NCI-H526 treated with DMSO at 0.1 percent for 48 hours (cell line): ENCODE results near the gene GRIA3.
"Not testable (repeated sequence)": the region's sequence is repeated elsewhere in the genome, so short reads cannot be mapped to it uniquely, and the experiment has no call there.

Experiments
- DNase-seq: peaks from one replicate; lab custom pipeline; 2025; lab: John Stamatoyannopoulos, UW

GRIA3 gene

GRCh38 chrX:123277347-123277746 lies 93.3 kb downstream of the GRIA3 start:
- DNase-seq: no peak

- no peak for DNase-seq
These were observed 93.7 kb downstream of the GRIA3 start for GRCh38 chrX:123277821-123278220.

GRCh38 chrX:123282241-123282640 lies 98.2 kb downstream of the GRIA3 start:
- DNase-seq: no peak

- DNase-seq: not testable (repeated sequence)
These were observed 99.3 kb downstream of the GRIA3 start for GRCh38 chrX:123283407-123283806.

- DNase-seq: no peak
These were observed 107.5 kb downstream of the GRIA3 start for GRCh38 chrX:123291623-123292022.

- no peak for DNase-seq
These were observed 113.9 kb downstream of the GRIA3 start for GRCh38 chrX:123298026-123298425.

- no peak for DNase-seq
These were observed 119.4 kb downstream of the GRIA3 start for GRCh38 chrX:123303429-123303828.

GRCh38 chrX:123308658-123309057 lies 124.6 kb downstream of the GRIA3 start:
- DNase-seq: no peak

- no peak for DNase-seq
These were observed 126.0 kb downstream of the GRIA3 start for GRCh38 chrX:123310112-123310511.

GRCh38 chrX:123311486-123311885 lies 127.4 kb downstream of the GRIA3 start:
- DNase-seq: no peak

GRCh38 chrX:123313486-123313885 lies 129.4 kb downstream of the GRIA3 start:
- DNase-seq: no peak

GRCh38 chrX:123320622-123321021 lies 136.5 kb downstream of the GRIA3 start:
- DNase-seq: no peak

- no peak for DNase-seq
These were observed 138.5 kb downstream of the GRIA3 start for GRCh38 chrX:123322536-123322935.

GRCh38 chrX:123324625-123325024 lies 140.5 kb downstream of the GRIA3 start:
- no peak for DNase-seq

GRCh38 chrX:123330229-123330942 lies 146.3 kb downstream of the GRIA3 start:
- DNase-seq: no peak

- DNase-seq: no peak
These were observed 147.3 kb downstream of the GRIA3 start for GRCh38 chrX:123331349-123331748.

- DNase-seq: no peak
These were observed 147.8 kb downstream of the GRIA3 start for GRCh38 chrX:123331859-123332258.

GRCh38 chrX:123336666-123337065 lies 152.6 kb downstream of the GRIA3 start:
- no peak for DNase-seq

- DNase-seq: no peak
These were observed 154.0 kb downstream of the GRIA3 start for GRCh38 chrX:123337886-123338639.

- no peak for DNase-seq
These were observed 155.3 kb downstream of the GRIA3 start for GRCh38 chrX:123339221-123339905.

- DNase-seq: no peak
These were observed 156.6 kb downstream of the GRIA3 start for GRCh38 chrX:123340696-123341095.

- no peak for DNase-seq
These were observed 164.4 kb downstream of the GRIA3 start for GRCh38 chrX:123348468-123348867.

GRCh38 chrX:123350226-123350625 lies 166.1 kb downstream of the GRIA3 start:
- no peak for DNase-seq
